ENCODE measurements around the gene PRKAB1. TPM values are rescaled to one million over a fixed set of nuclear protein-coding genes. Genes with fewer than 3 reads are reported as not detected.

The PRKAB1 gene
- total and polyA plus RNA-seq, 8 donors, result 31.8 to 88.3 (median 80.9) TPM

DNA sequence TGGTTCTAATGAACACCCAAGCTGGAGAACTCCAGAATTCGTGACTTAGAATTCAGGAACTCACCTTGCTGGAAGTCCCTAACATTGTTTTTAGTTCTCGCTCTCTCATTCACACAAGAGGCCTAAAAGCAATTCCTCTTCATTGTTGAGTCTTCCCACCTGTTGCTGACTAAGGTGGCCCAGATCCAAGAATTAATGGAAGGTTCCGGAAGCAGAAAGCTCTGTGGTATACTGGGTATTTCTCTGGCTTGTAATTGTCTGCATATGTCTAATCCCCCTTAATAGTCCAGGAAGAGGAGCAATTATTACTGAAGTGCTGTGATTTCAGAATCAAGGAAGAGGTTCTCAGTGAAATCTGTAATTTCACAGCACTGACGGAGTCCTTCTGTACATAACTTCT lies 43.0 kb upstream of the PRKAB1 start:
- no peaks in the 10 kb centered on the region for H3K9me3 ChIP-seq
- ATAC-seq, result no peak
- H3K36me3 ChIP-seq, result no peaks in the 10 kb centered on the region
- H3K27me3 ChIP-seq, result no peaks in the 10 kb centered on the region
- intact Hi-C loops (cut with DNase I), result no loop called here
- no peak for DNase-seq
- no peak overlapping the region for H3K27ac ChIP-seq
- no peaks in the 10 kb centered on the region for H3K4me1 ChIP-seq
- TF ChIP-seq, protein P1, sequence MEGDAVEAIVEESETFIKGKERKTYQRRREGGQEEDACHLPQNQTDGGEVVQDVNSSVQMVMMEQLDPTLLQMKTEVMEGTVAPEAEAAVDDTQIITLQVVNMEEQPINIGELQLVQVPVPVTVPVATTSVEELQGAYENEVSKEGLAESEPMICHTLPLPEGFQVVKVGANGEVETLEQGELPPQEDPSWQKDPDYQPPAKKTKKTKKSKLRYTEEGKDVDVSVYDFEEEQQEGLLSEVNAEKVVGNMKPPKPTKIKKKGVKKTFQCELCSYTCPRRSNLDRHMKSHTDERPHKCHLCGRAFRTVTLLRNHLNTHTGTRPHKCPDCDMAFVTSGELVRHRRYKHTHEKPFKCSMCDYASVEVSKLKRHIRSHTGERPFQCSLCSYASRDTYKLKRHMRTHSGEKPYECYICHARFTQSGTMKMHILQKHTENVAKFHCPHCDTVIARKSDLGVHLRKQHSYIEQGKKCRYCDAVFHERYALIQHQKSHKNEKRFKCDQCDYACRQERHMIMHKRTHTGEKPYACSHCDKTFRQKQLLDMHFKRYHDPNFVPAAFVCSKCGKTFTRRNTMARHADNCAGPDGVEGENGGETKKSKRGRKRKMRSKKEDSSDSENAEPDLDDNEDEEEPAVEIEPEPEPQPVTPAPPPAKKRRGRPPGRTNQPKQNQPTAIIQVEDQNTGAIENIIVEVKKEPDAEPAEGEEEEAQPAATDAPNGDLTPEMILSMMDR (IDR thresholded peaks at IDR 0.05), result no peak
- H3K4me3 ChIP-seq, result no peak overlapping the region

DNA sequence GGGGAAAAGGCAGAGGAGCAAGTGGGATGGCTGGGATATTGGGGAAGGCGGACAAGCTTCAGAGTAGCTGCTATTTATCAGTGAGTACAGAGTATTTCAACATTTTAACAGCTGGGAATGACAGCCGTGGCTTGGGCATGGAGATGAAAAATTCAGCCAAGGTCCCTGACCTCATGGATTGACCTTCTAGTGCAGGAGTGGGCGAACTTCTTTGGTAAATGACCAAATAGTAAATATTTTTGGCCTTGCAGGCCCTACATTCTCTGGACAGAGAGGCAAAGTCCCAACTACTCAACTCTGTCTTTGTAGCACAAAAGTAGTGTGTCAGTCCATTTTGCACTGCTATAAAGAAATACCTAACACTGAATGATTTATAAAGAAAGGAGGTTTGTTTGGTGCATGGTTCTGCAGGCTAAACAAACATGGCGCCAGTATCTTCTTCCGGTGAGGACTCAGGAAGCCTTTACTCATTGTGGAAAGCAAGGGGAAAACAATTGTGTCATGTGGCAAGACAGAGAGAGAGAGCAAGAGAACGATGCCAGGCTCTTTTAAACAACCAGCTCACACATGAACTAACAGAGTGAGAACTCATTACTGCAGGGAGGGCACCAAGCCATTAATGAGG lies 40.8 kb upstream of the PRKAB1 start:
- H3K27me3 ChIP-seq, result no peaks in the 10 kb centered on the region
- H3K4me1 ChIP-seq, result no peaks in the 10 kb centered on the region
- no peak for ATAC-seq
- TF ChIP-seq, protein P1 (IDR thresholded peaks at IDR 0.05), result no peak
- H3K36me3 ChIP-seq, result no peaks in the 10 kb centered on the region
- H3K4me3 ChIP-seq, result no peak overlapping the region
- H3K9me3 ChIP-seq, result no peaks in the 10 kb centered on the region
- no peak overlapping the region for H3K27ac ChIP-seq
- no peak for DNase-seq
- intact Hi-C loops (cut with DNase I), result no loop called here

DNA sequence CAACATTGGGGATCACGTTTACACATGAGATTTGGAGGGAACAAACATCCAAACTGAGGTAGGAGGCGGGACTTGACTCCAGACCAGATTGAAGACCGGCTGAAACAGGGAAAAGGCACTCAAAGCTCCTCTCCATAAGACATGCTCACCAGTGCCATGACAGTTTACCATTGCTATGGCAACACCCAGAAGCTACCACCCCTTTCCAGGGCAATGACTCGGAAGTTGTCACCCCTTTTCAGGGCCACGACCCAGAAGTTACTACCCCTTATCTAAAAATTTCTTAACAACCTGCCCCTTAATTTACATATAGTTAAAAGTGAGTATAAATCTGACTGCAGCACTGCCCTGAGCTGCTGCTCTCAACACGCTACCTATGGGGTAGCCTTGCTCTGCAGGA lies 40.2 kb upstream of the PRKAB1 start:
- H3K27me3 ChIP-seq, result no peaks in the 10 kb centered on the region
- no peaks in the 10 kb centered on the region for H3K36me3 ChIP-seq
- no peak overlapping the region for H3K27ac ChIP-seq
- TF ChIP-seq, protein P1 (IDR thresholded peaks at IDR 0.05), result no peak
- ATAC-seq (no peak), DNase-seq (no peak)
- no peaks in the 10 kb centered on the region for H3K4me1 ChIP-seq
- intact Hi-C loops (cut with DNase I), result no loop called here
- H3K4me3 ChIP-seq, result no peak overlapping the region
- H3K9me3 ChIP-seq, result no peaks in the 10 kb centered on the region

DNA sequence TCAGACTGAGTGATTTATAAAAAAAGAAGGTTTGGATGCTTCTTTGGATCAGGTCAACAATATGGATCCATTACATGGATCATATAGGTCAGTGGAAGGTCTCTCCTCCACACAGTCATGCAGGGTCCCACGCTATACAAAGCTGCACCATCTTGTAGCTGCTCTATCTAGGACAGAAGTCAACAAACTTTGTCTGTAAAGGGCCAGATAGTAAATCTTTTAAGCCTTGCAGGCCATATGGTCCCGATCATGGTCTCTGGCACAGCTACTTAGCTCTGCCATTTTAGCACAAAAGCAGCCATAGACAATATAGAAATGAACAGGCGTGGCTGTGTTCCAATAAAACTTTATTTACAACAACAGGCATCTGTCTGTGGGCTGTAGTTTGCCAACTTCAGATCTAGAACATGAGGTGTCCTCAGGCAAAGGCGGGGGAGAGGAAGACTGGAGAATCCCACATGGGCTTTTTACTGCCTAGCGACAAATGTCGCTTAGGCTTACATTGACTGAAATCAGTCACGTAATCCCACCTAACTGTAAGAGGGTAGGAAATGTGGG lies 37.6 kb upstream of the PRKAB1 start:
- no peaks in the 10 kb centered on the region for H3K36me3 ChIP-seq
- no peak overlapping the region for H3K4me3 ChIP-seq
- ATAC-seq (no peak), DNase-seq (no peak)
- H3K4me1 ChIP-seq, result no peaks in the 10 kb centered on the region
- no peaks in the 10 kb centered on the region for H3K27me3 ChIP-seq
- TF ChIP-seq, protein P1 (IDR thresholded peaks at IDR 0.05), result no peak
- H3K27ac ChIP-seq, result no peak overlapping the region
- intact Hi-C loops (cut with DNase I), result no loop called here
- no peaks in the 10 kb centered on the region for H3K9me3 ChIP-seq

DNA sequence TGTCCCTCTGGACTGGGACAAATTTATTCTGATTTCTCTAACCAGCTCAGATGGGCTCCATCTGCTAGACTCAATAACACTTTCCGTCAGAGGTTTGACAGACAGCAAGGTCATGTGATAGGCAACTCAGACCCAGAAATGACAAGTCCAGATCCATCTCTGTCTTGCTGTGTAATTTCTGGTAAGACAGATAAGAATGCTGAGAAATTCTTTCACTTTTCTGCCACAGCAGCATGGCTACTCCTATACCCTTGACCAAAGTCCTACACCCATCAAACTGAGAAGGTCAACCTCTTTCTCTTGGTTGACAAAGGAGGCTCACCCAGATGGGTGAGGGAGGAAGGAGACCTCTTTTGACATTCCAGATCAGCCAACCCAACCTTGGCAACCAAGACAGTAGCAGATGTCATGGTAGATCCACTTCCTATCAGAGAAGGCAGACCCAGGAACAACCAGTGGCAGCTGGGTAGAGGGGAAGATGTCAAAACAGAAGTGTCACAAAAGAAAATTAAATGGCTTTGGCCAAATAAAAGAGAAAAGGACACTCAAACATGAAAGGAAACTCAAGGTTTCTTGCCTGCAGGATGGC lies 36.9 kb upstream of the PRKAB1 start:
- no peaks in the 10 kb centered on the region for H3K9me3 ChIP-seq
- TF ChIP-seq, protein P1 (IDR thresholded peaks at IDR 0.05), result no peak
- intact Hi-C loops (cut with DNase I), result no loop called here
- no peaks in the 10 kb centered on the region for H3K27me3 ChIP-seq
- ATAC-seq (no peak), DNase-seq (no peak)
- H3K4me3 ChIP-seq, result no peak overlapping the region
- H3K27ac ChIP-seq, result no peak overlapping the region
- H3K4me1 ChIP-seq, result no peaks in the 10 kb centered on the region
- H3K36me3 ChIP-seq, result no peaks in the 10 kb centered on the region

Data from left lung (tissue), 10 donors.